Measurements from ENCODE around the gene MAPK1.
"Not testable (repeated sequence)": the region's sequence is repeated elsewhere in the genome, so short reads cannot be mapped to it uniquely, and the experiment has no call there.

Gene MAPK1

GRCh38 chr22:21845558-21846453, 21.6 kb downstream of the MAPK1 start:
- FAIRE-seq: no peak
- TF ChIP-seq POLR2A (IDR thresholded peaks at IDR 0.05; ENCODE audit: low read depth, low read length): no peak
- no peak for DNase-seq (ENCODE audit: insufficient read length, low spot score)

GRCh38 chr22:21842946-21843345, 24.5 kb downstream of the MAPK1 start:
- DNase-seq (ENCODE audit: insufficient read length, low spot score): no peak
- FAIRE-seq: no peak
- TF ChIP-seq POLR2A (IDR thresholded peaks at IDR 0.05; ENCODE audit: low read depth, low read length): no peak

GRCh38 chr22:21841422-21841821, 26.0 kb downstream of the MAPK1 start:
- DNase-seq (ENCODE audit: insufficient read length, low spot score): no peak
- FAIRE-seq: no peak
- TF ChIP-seq POLR2A (IDR thresholded peaks at IDR 0.05; ENCODE audit: low read depth, low read length): no peak

- TF ChIP-seq POLR2A (IDR thresholded peaks at IDR 0.05; ENCODE audit: low read depth, low read length): no peak
- FAIRE-seq (no peak), DNase-seq (ENCODE audit: insufficient read length, low spot score) (no peak)
Observed at GRCh38 chr22:21840236-21840823, 27.1 kb downstream of the MAPK1 start.

GRCh38 chr22:21839765-21840140, 27.7 kb downstream of the MAPK1 start:
- DNase-seq (ENCODE audit: insufficient read length, low spot score) (no peak), FAIRE-seq (no peak)
- no peak for TF ChIP-seq POLR2A (IDR thresholded peaks at IDR 0.05; ENCODE audit: low read depth, low read length)

DNA sequence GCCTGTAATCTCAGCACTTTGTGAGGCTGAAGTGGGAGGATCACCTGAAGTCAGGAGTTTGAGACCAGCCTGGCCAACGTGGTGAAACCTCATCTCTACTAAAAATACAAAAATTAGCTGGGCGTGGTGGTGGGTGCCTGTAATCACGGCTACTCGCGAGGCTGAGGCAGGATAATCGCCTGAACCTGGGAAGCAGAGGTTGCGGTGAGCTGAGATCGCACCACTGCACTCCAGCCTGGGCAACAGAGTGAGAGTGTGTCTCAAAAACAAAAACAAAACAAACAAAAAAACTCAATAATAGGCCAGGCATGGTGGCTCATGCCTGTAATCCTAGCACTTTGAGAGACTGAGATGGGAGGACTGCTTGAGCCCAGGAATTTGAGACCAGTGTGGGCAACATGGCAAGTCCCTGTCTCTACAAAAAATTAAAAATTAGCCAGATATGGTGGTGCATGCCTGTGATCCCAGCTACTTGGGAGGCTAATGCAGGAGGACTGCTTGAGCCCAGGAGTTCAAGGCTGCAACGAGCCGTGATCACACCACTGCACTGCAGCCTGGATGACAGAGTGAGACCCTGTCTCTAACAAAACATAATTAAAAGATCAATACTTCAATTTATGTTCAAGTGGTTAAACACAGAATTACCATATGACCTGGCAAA, 28.2 kb downstream of the MAPK1 start:
- not testable (repeated sequence) for FAIRE-seq; DNase-seq (ENCODE audit: insufficient read length, low spot score)

GRCh38 chr22:21837248-21837979, 30.0 kb downstream of the MAPK1 start:
- FAIRE-seq (peak; percentile 89), DNase-seq (ENCODE audit: insufficient read length, low spot score) (peak; percentile 34)
- no peak for TF ChIP-seq POLR2A (IDR thresholded peaks at IDR 0.05; ENCODE audit: low read depth, low read length)

DNA sequence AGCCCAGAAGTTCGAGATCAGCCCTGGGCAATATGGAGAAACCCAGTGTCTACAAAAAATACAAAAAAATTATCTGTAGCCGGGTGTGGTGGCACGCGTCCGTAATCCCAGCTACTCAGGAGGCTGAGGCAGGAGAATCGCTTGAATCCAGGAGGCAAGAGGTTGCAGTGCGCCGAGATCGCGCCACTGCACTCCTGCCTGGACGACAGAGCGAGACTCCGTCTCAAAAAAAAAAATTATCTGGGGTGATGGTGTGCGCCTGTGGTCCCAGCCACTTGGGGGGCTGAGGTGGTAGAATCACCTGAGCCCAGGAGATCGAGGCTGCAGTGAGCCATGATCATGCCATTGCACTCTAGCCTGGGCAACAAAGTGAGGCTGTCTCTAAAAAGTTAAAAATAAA, 31.0 kb downstream of the MAPK1 start:
- not testable (repeated sequence) for DNase-seq (ENCODE audit: insufficient read length, low spot score); FAIRE-seq

GRCh38 chr22:21835378-21835777, 32.1 kb downstream of the MAPK1 start:
- DNase-seq (ENCODE audit: insufficient read length, low spot score): no peak
- no peak for TF ChIP-seq POLR2A (IDR thresholded peaks at IDR 0.05; ENCODE audit: low read depth, low read length)
- FAIRE-seq: no peak

- no peak for TF ChIP-seq POLR2A (IDR thresholded peaks at IDR 0.05; ENCODE audit: low read depth, low read length)
- DNase-seq (ENCODE audit: insufficient read length, low spot score) (no peak), FAIRE-seq (no peak)
Observed at GRCh38 chr22:21834869-21835268, 32.6 kb downstream of the MAPK1 start.

DNA sequence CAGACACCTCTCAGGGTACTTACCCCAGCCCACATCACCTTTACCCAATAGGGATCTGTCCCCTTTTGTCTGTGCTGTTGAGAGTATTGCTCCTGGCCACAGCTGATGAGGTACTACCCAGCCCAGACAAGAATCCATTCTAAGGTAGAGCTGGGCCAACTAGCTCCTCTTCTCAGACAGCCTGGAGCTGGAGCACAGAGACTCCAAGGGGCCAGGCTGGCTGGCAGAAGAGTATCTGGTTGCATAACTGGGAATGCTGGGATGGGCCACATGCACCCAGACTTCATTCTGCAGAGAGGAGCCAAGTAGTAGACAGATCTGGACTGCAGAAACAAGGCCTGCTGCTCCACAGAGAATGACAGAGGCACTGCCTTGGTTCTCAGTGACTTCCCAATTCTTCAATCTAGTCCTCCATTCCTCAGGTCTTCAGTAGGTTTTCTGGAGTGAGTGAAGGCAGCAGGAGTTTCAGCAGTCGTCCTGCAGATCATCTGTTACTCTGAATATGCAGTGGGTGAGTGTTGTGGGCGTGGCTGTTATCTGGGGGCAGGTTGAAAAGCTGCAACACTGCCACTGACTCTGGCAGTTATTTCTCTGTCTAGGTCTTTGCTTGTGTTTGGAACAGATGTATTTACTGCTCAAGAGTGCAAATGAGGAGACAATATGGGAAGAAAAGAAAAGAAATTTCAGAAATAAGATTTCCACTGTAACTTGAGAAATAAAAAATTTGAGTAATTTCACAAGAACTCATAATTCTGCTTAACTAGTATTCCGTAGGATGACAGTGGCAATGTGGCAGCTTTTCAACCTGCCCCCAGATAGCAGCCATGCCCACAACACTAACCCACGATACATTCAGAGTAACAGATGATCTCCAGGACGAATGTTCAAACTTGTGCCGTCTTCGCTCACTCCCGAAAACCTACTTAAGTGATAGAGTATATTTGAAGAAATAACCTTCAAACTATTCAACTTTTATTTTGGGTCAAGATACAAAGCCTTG, 34.9 kb downstream of the MAPK1 start:
- FAIRE-seq (no peak), DNase-seq (ENCODE audit: insufficient read length, low spot score) (no peak)
- TF ChIP-seq POLR2A (IDR thresholded peaks at IDR 0.05; ENCODE audit: low read depth, low read length): no peak

DNA sequence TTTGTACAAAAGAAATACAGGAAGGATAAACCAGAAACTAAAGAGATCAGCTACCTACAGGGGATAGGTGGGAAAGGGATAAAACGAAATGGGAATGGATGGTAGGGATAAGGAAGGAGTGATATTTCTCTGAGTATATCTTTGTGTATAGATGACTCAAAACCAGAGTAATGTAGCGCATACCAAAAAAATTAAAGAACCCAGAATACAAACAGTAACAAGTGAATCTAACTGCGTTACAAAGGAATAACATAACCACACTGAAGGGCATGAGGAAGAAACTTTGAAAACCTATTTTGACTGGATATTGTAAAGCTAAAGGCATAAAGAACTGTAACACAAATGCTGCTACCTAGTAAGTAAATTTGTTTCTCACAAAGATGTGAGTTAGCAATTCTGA, 37.9 kb downstream of the MAPK1 start:
- FAIRE-seq: no peak

GRCh38 chr22:21828268-21828638, 39.2 kb downstream of the MAPK1 start:
- FAIRE-seq (no peak), DNase-seq (ENCODE audit: insufficient read length, low spot score) (no peak)
- TF ChIP-seq POLR2A (IDR thresholded peaks at IDR 0.05; ENCODE audit: low read depth, low read length): no peak

More for the DNA sequence above, 37.9 kb downstream of the MAPK1 start:
- DNase-seq (ENCODE audit: insufficient read length, low spot score): no peak
- TF ChIP-seq POLR2A (IDR thresholded peaks at IDR 0.05; ENCODE audit: low read depth, low read length): no peak

All from H54 (cell line).